ENCODE data around the gene SPATA1.

- TF ChIP-seq CTCF (IDR thresholded peaks at IDR 0.05; ENCODE audit: low read depth, low read length, poor library complexity, severe bottlenecking) (no peak), EZH2phosphoT487 (IDR thresholded peaks at IDR 0.05; ENCODE audit: borderline replicate concordance, low read length) (no peak)
Measured at GRCh38 chr1:84510668-84511067, 4.5 kb downstream of the SPATA1 start.
